ENCODE data around the gene ZFYVE9. TPM values are rescaled to one million over a fixed set of nuclear protein-coding genes. Genes with fewer than 3 reads are reported as not detected.

Gene ZFYVE9
- total and polyA plus RNA-seq, 2 of the 4 experiments (the other 2 are of a cell fraction): 8.3 to 28.7 TPM

GRCh38 chr1:52345252-52345651 is 203.4 kb downstream of the ZFYVE9 start:
- H3K4me2 ChIP-seq (ENCODE audit: low read depth, low read length): no peak overlapping the region
- ChIA-PET POLR2A (ENCODE audit: unreplicated experiment) (no interaction called here), CTCF (interaction anchor here (1.0 kb wide), 1 partner anchor 10 kb away, joined by 3 read pairs; no protein-coding TSS in a partner anchor)
- peaks cover 7% of the 10 kb centered on the region; the same call in 1 of the 2 replicates for H3K9me1 ChIP-seq (ENCODE audit: insufficient read depth, low read length)
- no peak overlapping the region for H3K14ac ChIP-seq (replicated peaks; ENCODE audit: low read depth, low read length)
- no peak overlapping the region for H3K27ac ChIP-seq (ENCODE audit: insufficient read depth, low read length)
- H4K8ac ChIP-seq (ENCODE audit: low read depth in 2 of 2, low read length in 2 of 2): no peak overlapping the region
- in situ Hi-C loops (cut with MboI; ENCODE audit: low sequenced_read_pairs): no loop called here
- no peak overlapping the region for H3K9ac ChIP-seq (ENCODE audit: low read depth, low read length)
- DNase-seq: no peak
- H3K23ac ChIP-seq (ENCODE audit: low read depth, low read length): no peak overlapping the region
- WGBS, 2 experiments (ENCODE audit: extremely low coverage in 2 of 2, insufficient read length in 1 of 2): no CpG with 5 or more reads among the region's 2 CpGs
- BruUV-seq (replicated peaks): no TSS peak
- H3K79me1 ChIP-seq (ENCODE audit: low read depth in 1 of 2, low read length in 2 of 2): no peaks in the 10 kb centered on the region
- H2AK5ac ChIP-seq (ENCODE audit: low read depth, low read length): no peak overlapping the region
- H3K18ac ChIP-seq (ENCODE audit: low read depth, low read length): no peak overlapping the region
- no peak overlapping the region for H2BK20ac ChIP-seq (ENCODE audit: low read depth, low read length)
- H2AFZ ChIP-seq (replicated peaks; ENCODE audit: low read length, poor library complexity): no peak overlapping the region
- no peak overlapping the region for H2BK120ac ChIP-seq (ENCODE audit: low read depth, low read length)
- H3K4me1 ChIP-seq (ENCODE audit: control insufficient read depth, insufficient read depth, low read length): no peaks in the 10 kb centered on the region; the same call in 1 of the 2 replicates
- H3K27me3 ChIP-seq (ENCODE audit: control insufficient read depth, insufficient read depth, low read length): no peaks in the 10 kb centered on the region
- no peak overlapping the region for H2AK9ac ChIP-seq (replicated peaks; ENCODE audit: low read depth, low read length, poor library complexity)
- no peak overlapping the region for H3K4me3 ChIP-seq (ENCODE audit: insufficient read depth, low read depth, low read length)
- ATAC-seq (ENCODE audit: low read depth): no peak
- no peak overlapping the region for H4K5ac ChIP-seq (ENCODE audit: low read depth, low read length)
- no peaks in the 10 kb centered on the region for H3K9me3 ChIP-seq (ENCODE audit: control insufficient read depth, insufficient read depth, low read length)
- no peak for TF ChIP-seq MAFK (IDR thresholded peaks at IDR 0.05; ENCODE audit: low read depth, low read length)
- no peak for TF ChIP-seq RCOR1 (IDR thresholded peaks at IDR 0.05; ENCODE audit: insufficient replicate concordance, low read length)
- dilution Hi-C loops (cut with HindIII; ENCODE audit: low sequenced_read_pairs, unreplicated experiment): no loop called here
- intact Hi-C loops (cut with micrococcal nuclease): loop anchor here (5.0 kb wide), 1 partner anchor 203 kb away; the partner anchor contains the start of gene ZFYVE9
- H2BK15ac ChIP-seq (ENCODE audit: low read depth, low read length): no peak overlapping the region
- no peak overlapping the region for H2BK5ac ChIP-seq (ENCODE audit: low read depth, low read length, poor library complexity, severe bottlenecking)
- no peaks in the 10 kb centered on the region; the same call in 1 of the 2 replicates for H4K20me1 ChIP-seq (ENCODE audit: insufficient read depth, low read length)
- no peak overlapping the region for H3K56ac ChIP-seq (ENCODE audit: extremely low read depth, insufficient read depth, low read length)
- no peak overlapping the region for H3K4ac ChIP-seq (ENCODE audit: low read depth, low read length)
- no peak overlapping the region for H4K91ac ChIP-seq (ENCODE audit: insufficient read depth, low read depth, low read length)
- peaks cover 7% of the 10 kb centered on the region for H3K36me3 ChIP-seq (ENCODE audit: control insufficient read depth, insufficient read depth, low read length)

All from IMR-90 (cell line).